ENCODE measurements around the gene FAM131C.

FAM131C gene

DNA sequence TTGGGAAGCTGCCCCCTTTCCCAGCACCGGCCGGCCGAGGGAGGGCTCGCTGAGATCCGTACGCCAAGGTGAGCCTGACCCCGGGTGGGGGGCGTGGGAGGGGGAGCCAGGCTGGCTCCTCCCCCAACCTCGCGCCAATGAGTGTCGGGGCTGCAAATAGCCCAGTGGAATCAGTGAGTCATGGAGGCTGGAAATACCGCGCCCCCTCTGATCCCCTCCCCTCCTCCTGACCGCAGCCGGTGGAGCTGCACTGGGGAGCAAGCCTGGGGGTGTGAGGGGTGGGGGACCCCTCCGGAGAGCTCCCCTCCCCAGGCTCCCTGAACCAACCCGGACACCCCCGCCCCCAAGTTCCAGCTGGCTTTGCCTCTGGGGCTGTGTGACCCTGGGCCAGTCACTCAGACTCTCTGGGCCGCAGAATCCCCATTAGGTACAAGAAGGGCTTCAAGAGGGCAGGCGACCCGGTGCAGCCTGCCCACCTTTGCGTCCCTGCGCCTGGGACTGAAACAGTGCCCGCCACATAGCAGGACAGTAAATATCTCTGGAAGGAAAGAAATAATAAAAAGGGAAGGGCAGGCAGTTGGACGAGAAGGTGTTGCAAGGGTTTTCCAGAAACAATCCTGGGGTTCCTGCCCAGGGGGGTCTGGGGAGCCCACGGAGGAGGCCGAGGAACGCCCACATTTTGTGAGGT, 60.1 kb downstream of the FAM131C start:
- DNase-seq, result peak; percentile 25

DNA sequence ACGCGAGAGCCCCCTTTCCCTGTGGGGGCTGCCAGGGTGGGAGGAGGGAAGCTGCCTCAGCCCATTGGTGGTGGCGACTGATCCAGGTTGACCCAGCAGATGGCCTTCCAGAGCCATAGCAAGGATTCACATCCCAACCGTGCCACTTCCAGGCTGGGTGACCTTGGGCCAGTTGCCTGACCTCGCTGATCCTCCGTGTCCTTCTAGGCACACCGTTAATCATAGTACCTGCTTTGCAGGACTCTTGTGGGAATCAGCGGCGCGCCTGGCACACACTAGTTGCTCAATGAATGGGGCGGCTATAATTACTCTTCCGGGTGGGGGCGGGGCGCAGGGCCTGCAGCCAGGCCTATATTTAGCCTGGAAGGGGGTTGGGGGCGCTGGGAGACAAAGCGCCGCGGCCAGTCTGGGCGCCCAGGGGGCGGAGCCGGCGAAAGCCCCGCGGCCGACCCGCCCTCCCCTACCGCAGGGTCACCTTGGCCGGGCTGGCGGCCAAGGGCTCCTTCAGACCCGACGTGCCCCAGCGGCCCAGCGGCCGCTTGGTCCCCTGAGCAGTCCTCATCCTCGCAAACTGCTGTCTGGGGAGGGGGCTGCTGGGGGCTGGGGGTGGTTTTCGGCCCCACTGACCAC, 60.7 kb downstream of the FAM131C start:
- DNase-seq, result no peak

DNA sequence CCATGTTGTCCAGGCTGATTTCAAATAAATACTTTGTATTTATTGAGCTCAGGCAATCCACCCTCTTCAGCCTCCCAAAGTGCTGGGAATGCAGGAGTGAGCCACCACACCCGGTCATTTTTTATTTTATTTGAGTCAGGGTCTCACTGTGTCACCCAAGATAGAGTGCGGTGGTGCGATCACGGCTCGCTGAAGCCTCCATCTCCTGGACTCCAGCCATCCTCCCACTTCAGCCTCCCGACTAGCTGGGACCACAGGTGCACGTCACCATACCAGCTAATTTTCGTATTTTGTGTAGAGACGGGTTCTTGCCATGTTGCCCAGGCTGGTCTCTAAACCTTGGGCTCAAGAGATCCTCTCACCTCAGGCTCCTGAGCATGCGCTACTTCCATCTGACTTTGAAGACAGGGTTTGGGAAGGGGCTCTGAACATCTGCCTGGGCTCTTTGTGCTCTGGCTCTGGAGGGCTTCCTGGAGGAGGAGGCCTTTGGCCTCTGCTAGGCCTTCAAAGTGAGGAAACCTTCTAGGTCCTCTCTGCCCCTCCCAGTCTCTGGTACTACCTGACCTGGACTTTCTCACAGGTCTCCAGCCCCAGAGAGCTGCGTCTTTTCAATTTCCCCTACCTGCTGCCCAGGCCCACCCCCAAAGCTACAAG, 61.4 kb downstream of the FAM131C start:
- DNase-seq, result no peak

DNA sequence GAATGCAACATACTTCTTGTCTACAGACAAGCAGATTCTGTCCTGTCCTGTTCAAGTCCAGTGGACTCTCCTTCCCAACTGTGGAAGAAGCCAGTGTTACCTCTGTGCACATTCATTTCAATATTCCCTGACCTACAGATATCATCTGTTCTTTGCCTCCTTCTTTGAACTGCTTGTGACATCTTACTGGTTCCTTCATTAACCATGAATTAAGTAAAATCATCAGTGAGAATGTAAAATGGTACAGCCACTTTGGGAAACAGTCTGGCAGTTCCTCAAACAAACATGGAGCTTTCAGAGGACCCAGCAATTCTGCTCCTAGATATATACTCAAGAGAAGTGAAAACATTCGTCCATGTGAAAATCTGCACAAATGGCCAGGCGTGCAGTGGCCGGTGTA, 62.6 kb downstream of the FAM131C start:
- DNase-seq, result no peak

DNA sequence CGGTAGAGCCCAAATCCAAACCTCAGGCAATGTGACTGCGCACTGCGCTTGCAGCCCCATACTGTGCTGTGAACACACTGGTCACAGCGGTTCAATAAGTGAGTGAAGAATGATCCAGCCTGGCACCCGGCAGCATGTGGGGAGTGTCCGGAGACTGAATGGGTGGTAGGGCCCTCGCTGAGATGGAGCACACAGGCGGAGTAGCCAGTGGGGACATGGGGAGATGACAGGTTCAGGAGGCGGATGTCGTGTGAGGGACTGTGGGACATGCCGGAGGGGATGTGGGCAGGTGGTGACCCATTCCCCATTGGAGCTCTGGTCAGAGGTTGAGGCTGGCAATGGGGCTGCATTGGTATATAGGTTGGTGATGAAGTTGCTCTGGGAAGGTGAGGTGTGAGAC, 63.8 kb downstream of the FAM131C start:
- no peak for DNase-seq

DNA sequence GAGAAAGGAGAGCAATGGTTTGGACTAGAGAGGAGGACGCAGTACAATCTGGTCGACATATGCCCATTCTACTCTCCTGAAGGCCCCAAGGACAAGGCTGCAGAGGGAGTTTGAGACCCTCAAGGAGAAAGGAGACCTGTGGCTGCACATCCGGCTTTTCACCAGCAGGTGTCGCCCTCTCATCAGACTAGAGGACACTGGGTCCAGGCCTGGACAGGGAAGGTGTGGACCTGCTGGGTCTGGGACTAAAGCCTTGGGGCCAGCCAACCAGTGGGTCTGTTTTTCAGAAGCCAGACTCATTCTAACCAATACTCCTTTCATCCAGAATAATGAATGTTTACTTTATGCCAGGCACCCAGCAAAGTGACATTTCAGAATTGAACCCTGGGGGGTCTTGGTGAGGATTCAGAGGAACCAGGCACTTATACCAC, 64.4 kb downstream of the FAM131C start:
- DNase-seq, result peak; percentile 61
